Effector memory CD4-positive, alpha-beta T cell (primary cell): Measurements from ENCODE around the gene TSEN54.

Experiments
- DNase-seq, 3 donors: peaks; one replicate each; pipeline ENCODE4 v3.0.0-alpha.2; 2020
- H3K27ac ChIP-seq: 2 replicates; pipeline ENCODE4 v1.7.0; 2013; ENCODE audit warnings: mild to moderate bottlenecking, low read length, moderate library complexity; ENCODE audit not compliant: insufficient read depth, poor library complexity, severe bottlenecking
- H3K27me3 ChIP-seq: replicated peaks from 2 replicates; pipeline ENCODE4 v1.7.0; 2013; ENCODE audit warnings: mild to moderate bottlenecking, low read length; ENCODE audit not compliant: insufficient read depth, control insufficient read depth, poor library complexity, severe bottlenecking
- H3K36me3 ChIP-seq: 2 replicates; pipeline ENCODE4 v1.7.0; 2013; ENCODE audit warnings: mild to moderate bottlenecking, low read length, moderate library complexity; ENCODE audit not compliant: control insufficient read depth, insufficient read depth
- H3K4me1 ChIP-seq: 2 replicates; pipeline ENCODE4 v1.7.0; 2013; ENCODE audit warnings: low read length, mild to moderate bottlenecking; ENCODE audit not compliant: control insufficient read depth, insufficient read depth, poor library complexity, severe bottlenecking
- H3K4me3 ChIP-seq: 2 replicates; pipeline ENCODE4 v1.7.0; 2013; ENCODE audit warnings: low read length, low read depth, mild to moderate bottlenecking; ENCODE audit not compliant: insufficient read depth, poor library complexity, severe bottlenecking
- H3K9me3 ChIP-seq: 2 replicates; pipeline ENCODE4 v1.7.0; 2013; ENCODE audit warnings: mild to moderate bottlenecking, low read length, moderate library complexity; ENCODE audit not compliant: control insufficient read depth

Gene TSEN54

DNA sequence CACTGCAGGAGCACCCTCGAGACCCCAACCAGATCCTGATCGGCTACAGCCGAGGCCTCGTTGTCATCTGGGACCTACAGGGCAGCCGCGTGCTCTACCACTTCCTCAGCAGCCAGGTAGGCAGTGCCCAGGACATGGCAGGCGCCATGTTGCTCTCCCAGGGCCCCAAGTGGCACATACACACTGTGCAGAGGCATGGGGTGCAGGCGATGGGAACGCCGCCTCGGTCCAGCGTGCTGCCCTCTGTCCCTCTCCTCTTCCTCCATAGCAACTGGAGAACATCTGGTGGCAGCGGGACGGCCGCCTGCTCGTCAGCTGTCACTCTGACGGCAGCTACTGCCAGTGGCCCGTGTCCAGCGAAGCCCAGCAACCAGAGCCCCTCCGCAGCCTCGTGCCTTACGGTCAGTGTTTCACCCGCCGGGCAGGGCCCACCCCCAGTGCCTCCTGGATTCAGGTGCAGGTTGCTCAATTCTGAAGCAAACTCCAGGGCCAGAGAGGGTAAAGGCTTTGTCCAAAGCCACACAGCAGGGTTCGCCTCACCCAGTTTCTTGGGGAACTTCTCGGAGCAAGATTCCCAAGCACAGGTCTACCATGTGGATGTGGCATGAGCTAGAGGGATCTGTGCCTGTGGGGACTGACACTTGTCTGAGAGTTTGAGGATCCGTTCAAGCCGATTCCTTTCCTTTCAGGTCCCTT lies 46.9 kb downstream of the TSEN54 start:
- no peak for DNase-seq
- Histone ChIP-seq H3K4me1 (no peaks in the 10 kb centered on the region), H3K27me3 (no peaks in the 10 kb centered on the region), H3K27ac (no peak overlapping the region), H3K4me3 (no peak overlapping the region), H3K9me3 (no peaks in the 10 kb centered on the region), H3K36me3 (peaks cover 47% of the 10 kb centered on the region)

DNA sequence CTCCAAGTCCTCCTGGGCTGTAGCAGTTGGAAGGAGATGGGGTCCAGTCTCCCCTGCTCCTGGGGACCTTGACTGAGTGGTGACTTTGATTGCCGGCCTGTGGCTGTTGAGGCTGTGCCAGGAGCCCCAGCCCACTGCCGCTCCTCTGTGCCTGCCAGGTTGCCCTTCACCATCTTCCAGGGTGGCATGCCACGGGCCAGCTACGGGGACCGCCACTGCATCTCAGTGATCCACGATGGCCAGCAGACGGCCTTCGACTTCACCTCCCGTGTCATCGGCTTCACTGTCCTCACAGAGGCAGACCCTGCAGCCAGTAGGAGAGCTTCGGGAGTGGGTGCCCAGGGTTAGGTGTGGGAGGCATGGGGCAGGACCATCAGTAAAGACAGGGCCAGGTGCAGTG lies 47.9 kb downstream of the TSEN54 start:
- Histone ChIP-seq H3K27me3 (no peaks in the 10 kb centered on the region), H3K9me3 (no peaks in the 10 kb centered on the region), H3K4me1 (no peaks in the 10 kb centered on the region), H3K36me3 (peaks cover 43% of the 10 kb centered on the region), H3K27ac (no peak overlapping the region), H3K4me3 (no peak overlapping the region)
- DNase-seq: no peak

DNA sequence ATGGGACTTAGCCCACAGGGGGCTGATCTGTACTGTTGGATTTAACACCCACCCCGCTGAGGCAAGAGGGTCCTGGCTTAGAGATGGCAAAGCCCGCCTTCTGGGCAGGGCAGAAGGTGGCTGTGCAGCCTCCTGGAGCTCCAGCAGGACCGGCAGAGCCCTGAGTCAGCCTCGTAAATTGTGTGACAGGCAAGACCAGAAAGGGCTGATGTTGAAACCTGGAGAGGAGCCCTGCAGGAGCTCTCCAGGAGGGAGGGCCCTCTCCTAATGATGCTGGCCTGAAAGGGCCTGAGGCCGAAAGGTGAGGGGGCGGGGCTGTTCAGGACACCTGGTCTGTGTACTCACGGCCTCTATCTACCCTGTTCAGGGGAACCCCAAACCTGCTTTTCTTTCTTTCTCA lies 48.7 kb downstream of the TSEN54 start:
- Histone ChIP-seq H3K27ac (no peak overlapping the region), H3K27me3 (no peaks in the 10 kb centered on the region), H3K9me3 (no peaks in the 10 kb centered on the region), H3K4me3 (no peak overlapping the region), H3K4me1 (no peaks in the 10 kb centered on the region), H3K36me3 (peaks cover 37% of the 10 kb centered on the region)
- no peak for DNase-seq

DNA sequence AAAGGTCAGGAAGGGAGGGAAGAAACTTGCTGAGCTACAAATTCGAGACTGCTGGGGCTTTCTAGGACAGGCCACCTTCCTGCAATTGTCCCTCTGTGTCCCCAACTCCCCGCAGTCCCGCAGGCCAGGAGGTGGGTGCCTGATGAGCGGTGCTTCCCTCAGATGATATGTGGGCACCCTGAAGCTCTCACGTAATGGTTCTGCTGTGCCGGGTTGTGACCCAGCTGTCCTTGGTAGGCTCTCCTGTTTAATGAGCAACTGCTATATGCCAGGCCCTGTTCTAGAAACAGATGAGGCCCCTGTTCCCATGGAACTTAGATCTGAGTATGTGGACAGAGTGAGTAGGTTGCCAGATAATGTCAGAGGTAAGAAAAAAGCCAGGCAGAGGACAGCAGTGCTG lies 49.3 kb downstream of the TSEN54 start:
- DNase-seq: no peak
- Histone ChIP-seq H3K9me3 (no peaks in the 10 kb centered on the region), H3K4me3 (no peak overlapping the region), H3K36me3 (peaks cover 37% of the 10 kb centered on the region), H3K27me3 (no peaks in the 10 kb centered on the region), H3K27ac (no peak overlapping the region), H3K4me1 (no peaks in the 10 kb centered on the region)

DNA sequence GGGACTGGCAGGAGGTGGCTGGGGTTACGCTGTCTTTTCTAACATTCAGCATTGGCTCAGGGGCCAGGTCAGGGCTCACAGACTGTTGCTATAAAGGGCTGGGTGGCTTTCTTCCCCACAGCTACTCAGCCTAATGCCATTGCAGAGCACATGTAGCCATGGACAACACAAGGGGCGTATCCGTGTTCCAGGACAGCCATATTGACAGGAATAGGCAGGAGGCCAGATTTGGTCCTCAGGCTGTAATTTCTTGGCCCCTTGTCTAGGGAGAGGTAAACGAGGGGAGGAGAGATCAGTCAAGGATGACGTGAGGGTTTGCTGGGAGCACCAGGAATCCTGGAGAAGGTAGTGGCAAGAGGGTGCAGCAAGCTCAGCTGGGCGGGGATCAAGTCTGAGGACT lies 50.1 kb downstream of the TSEN54 start:
- no peaks in the 10 kb centered on the region for H3K9me3 ChIP-seq
- no peak overlapping the region for H3K4me3 ChIP-seq
- no peak overlapping the region for H3K27ac ChIP-seq
- no peaks in the 10 kb centered on the region for H3K27me3 ChIP-seq
- H3K36me3 ChIP-seq: peaks cover 40% of the 10 kb centered on the region
- no peaks in the 10 kb centered on the region for H3K4me1 ChIP-seq
- no peak for DNase-seq

DNA sequence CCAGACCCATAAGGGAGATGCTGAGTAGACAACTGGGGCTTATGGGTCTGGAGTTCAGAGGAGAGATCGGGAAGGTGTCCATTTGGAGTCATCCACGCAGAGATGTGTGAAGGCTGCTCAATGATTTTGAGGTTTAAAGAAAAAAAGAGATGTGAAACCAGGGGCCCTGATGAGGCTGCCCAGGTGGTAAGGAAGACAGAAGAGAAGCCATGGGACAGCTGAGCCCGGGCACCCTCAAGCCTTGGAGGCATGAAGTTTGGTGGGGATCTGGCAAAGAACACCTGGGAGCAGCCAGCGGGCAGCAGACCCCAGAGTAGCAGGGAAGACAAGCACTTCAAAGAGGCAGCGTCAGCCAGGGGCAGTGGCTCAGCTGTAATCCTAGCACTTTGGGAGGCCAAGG lies 50.5 kb downstream of the TSEN54 start:
- Histone ChIP-seq H3K4me3 (no peak overlapping the region), H3K27ac (no peak overlapping the region), H3K36me3 (peaks cover 40% of the 10 kb centered on the region), H3K27me3 (no peaks in the 10 kb centered on the region), H3K4me1 (no peaks in the 10 kb centered on the region), H3K9me3 (no peaks in the 10 kb centered on the region)
- DNase-seq: no peak

DNA sequence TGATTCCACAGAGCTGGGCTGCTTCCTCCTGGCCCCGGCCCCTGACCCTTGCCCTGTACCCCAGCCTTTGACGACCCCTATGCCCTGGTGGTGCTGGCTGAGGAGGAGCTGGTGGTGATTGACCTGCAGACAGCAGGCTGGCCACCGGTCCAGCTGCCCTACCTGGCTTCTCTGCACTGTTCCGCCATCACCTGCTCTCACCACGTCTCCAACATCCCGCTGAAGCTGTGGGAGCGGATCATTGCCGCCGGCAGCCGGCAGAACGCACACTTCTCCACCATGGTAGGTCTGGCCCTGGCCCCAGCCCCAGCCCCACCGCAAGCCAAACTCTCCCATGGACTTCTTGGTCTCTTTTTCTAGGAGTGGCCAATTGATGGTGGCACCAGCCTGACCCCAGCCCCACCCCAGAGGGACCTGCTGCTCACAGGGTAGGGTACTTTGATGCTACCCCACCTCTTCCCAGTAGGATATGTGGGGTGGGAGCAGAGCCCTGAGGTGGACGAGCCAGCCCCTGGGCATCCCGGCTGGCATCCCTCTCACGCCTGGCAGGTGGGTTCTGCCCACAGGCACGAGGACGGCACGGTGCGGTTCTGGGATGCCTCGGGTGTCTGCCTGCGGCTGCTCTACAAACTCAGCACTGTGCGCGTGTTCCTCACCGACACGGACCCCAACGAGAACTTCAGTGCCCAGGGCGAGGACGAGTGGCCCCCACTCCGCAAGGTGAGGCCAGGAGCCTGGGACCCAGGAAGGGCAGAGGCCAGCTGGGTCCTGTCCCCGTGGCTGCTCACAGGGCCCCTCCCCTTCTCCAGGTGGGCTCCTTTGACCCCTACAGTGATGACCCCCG lies 52.3 kb downstream of the TSEN54 start:
- no peak for DNase-seq
- no peaks in the 10 kb centered on the region for H3K9me3 ChIP-seq
- H3K27me3 ChIP-seq: no peaks in the 10 kb centered on the region
- H3K4me3 ChIP-seq: no peak overlapping the region
- no peak overlapping the region for H3K27ac ChIP-seq
- H3K36me3 ChIP-seq: peaks cover 31% of the 10 kb centered on the region
- no peaks in the 10 kb centered on the region for H3K4me1 ChIP-seq

DNA sequence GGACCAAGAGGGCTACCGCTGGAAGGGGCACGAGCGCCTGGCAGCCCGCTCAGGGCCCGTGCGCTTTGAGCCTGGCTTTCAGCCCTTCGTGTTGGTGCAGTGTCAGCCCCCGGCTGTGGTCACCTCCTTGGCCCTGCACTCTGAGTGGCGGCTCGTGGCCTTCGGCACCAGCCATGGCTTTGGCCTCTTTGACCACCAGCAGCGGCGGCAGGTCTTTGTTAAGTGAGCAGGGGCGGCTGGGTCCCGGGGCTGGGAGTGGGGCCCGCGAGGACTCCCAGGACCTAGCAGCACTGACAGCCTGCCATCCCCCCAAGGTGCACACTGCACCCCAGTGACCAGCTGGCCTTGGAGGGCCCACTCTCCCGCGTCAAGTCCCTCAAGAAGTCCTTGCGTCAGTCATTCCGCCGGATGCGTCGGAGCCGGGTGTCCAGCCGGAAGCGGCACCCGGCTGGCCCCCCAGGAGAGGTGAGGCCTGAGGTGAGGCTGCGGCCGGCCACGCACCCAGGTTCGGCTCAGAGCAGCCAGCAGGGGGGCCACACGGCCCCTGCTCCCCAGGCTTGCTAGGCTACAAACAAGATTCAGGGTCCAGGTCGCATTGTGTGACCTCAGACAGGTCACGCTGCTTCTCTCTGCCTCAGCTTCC lies 53.8 kb downstream of the TSEN54 start:
- H3K4me3 ChIP-seq: no peak overlapping the region
- no peaks in the 10 kb centered on the region for H3K9me3 ChIP-seq
- no peak overlapping the region for H3K27ac ChIP-seq
- H3K36me3 ChIP-seq: peaks cover 23% of the 10 kb centered on the region
- H3K27me3 ChIP-seq: no peaks in the 10 kb centered on the region
- H3K4me1 ChIP-seq: no peaks in the 10 kb centered on the region
- DNase-seq: no peak

DNA sequence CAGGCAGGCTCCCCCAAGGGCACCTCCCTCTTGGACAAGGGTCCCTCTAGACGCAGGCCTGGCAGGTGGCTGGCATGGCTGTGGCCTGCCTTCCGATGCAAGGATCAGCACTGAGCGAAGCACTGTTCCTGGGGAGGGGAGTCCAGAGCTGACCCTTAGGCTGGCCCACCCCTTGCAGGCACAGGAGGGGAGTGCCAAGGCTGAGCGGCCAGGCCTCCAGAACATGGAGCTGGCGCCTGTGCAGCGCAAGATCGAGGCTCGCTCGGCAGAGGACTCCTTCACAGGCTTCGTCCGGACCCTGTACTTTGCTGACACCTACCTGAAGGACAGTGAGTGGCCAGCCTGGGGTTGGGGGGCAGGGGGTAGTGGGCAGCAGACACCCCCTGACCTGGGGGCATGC lies 54.4 kb downstream of the TSEN54 start:
- no peaks in the 10 kb centered on the region for H3K4me1 ChIP-seq
- DNase-seq: no peak
- H3K27me3 ChIP-seq: no peaks in the 10 kb centered on the region
- H3K27ac ChIP-seq: no peak overlapping the region
- H3K36me3 ChIP-seq: peaks cover 17% of the 10 kb centered on the region
- H3K9me3 ChIP-seq: no peaks in the 10 kb centered on the region
- H3K4me3 ChIP-seq: no peak overlapping the region
